IMR-90 (cell line): Measurements from ENCODE around the gene SPAM1. TPM values are rescaled to one million over a fixed set of nuclear protein-coding genes. Genes with fewer than 3 reads are reported as not detected.

Source experiments
- ATAC-seq: fragments of 200-7000 bp; cut with Tn5 transposase; 2 replicates; pipeline ENCODE4 v1.9.1; 2020; ENCODE audit warnings: low read depth, mild to moderate bottlenecking, moderate library complexity
- BruUV-seq: library from RNA; stranded (reverse); fragments of 400-500 nt; replicated peaks from 2 replicates; lab custom pipeline; 2021; lab: Mats Ljungman, UMichigan
- CTCF ChIA-PET: fragments of 300-600 bp; formaldehyde crosslinking; extraction: SDS; loops from one replicate; lab custom pipeline; 2021; ENCODE audit warnings: antibody characterized with exemption; lab: Yijun Ruan, JAX
- POLR2A ChIA-PET: fragments of 300-600 bp; sonication (Branson Sonifier 250); formaldehyde crosslinking; loops from one replicate; lab custom pipeline; 2022; ENCODE audit warnings: antibody characterized with exemption; ENCODE audit not compliant: unreplicated experiment; lab: Charles Lee
- DNase-seq: peaks from one replicate; pipeline ENCODE4 v3.0.0; 2013
- H2AFZ ChIP-seq: replicated peaks from 2 replicates; pipeline ENCODE3; 2013; ENCODE audit warnings: low read length, mild to moderate bottlenecking; ENCODE audit not compliant: poor library complexity
- H2AK5ac ChIP-seq: 2 replicates; pipeline ENCODE4 v1.6.1; 2013; ENCODE audit warnings: low read depth, low read length, inconsistent platforms
- H2AK9ac ChIP-seq: replicated peaks from 2 replicates; pipeline ENCODE3; 2013; ENCODE audit warnings: mild to moderate bottlenecking, low read depth, low read length, moderate library complexity; ENCODE audit not compliant: poor library complexity
- H2BK120ac ChIP-seq: 2 replicates; pipeline ENCODE4 v1.6.1; 2013; ENCODE audit warnings: low read depth, low read length, inconsistent platforms
- H2BK15ac ChIP-seq: 3 replicates; pipeline ENCODE4 v1.6.1; 2013; ENCODE audit warnings: low read depth, low read length, inconsistent platforms
- H2BK20ac ChIP-seq: 2 replicates; pipeline ENCODE4 v1.6.1; 2013; ENCODE audit warnings: low read depth, mild to moderate bottlenecking, inconsistent platforms, low read length, moderate library complexity
- H2BK5ac ChIP-seq: 2 replicates; pipeline ENCODE4 v1.6.1; 2013; ENCODE audit warnings: mild to moderate bottlenecking, low read depth, low read length, inconsistent platforms; ENCODE audit not compliant: poor library complexity, severe bottlenecking
- H3K14ac ChIP-seq: replicated peaks from 2 replicates; pipeline ENCODE4 v1.6.1; 2013; ENCODE audit warnings: low read depth, low read length, inconsistent platforms
- H3K18ac ChIP-seq: 2 replicates; pipeline ENCODE4 v1.6.1; 2013; ENCODE audit warnings: low read depth, low read length, control low read depth
- H3K23ac ChIP-seq: 2 replicates; pipeline ENCODE4 v1.6.1; 2013; ENCODE audit warnings: low read depth, low read length, inconsistent platforms
- H3K27ac ChIP-seq: 2 replicates; pipeline ENCODE4 v1.5.1; 2013; ENCODE audit warnings: mild to moderate bottlenecking, control low read depth, low read length; ENCODE audit not compliant: insufficient read depth
- H3K27me3 ChIP-seq: 2 replicates; pipeline ENCODE4 v1.6.1; 2013; ENCODE audit warnings: low read length; ENCODE audit not compliant: control insufficient read depth, insufficient read depth
- H3K36me3 ChIP-seq: 2 replicates; pipeline ENCODE4 v1.6.1; 2013; ENCODE audit warnings: low read length, mixed read lengths; ENCODE audit not compliant: control insufficient read depth, insufficient read depth
- H3K4ac ChIP-seq: 2 replicates; pipeline ENCODE4 v1.6.1; 2013; ENCODE audit warnings: low read depth, low read length, inconsistent platforms
- H3K4me1 ChIP-seq: 2 replicates; pipeline ENCODE4 v1.6.1; 2013; ENCODE audit warnings: low read length, mixed read lengths; ENCODE audit not compliant: control insufficient read depth, insufficient read depth
- H3K4me2 ChIP-seq: 2 replicates; pipeline ENCODE4 v1.6.1; 2013; ENCODE audit warnings: low read depth, mild to moderate bottlenecking, control low read depth, low read length, moderate library complexity
- H3K4me3 ChIP-seq: 2 replicates; pipeline ENCODE4 v1.5.1; 2013; ENCODE audit warnings: low read depth, mild to moderate bottlenecking, control low read depth, low read length, moderate library complexity; ENCODE audit not compliant: insufficient read depth
- H3K56ac ChIP-seq: 2 replicates; pipeline ENCODE4 v1.6.1; 2013; ENCODE audit warnings: low read length, inconsistent platforms; ENCODE audit not compliant: insufficient read depth; ENCODE audit errors: extremely low read depth
- H3K79me1 ChIP-seq, 2 experiments: 2 replicates each; pipeline ENCODE4 v1.6.1; 2013; ENCODE audit warnings: low read length in 2 of 2, inconsistent platforms in 1 of 2, low read depth in 1 of 2
- H3K9ac ChIP-seq: 2 replicates; pipeline ENCODE4 v1.6.1; 2013; ENCODE audit warnings: low read depth, low read length, control low read depth
- H3K9me1 ChIP-seq: 2 replicates; pipeline ENCODE4 v1.6.1; 2013; ENCODE audit warnings: low read length, inconsistent platforms; ENCODE audit not compliant: insufficient read depth
- H3K9me3 ChIP-seq: 2 replicates; pipeline ENCODE4 v1.6.1; 2013; ENCODE audit warnings: low read length; ENCODE audit not compliant: control insufficient read depth, insufficient read depth
- H4K20me1 ChIP-seq: 2 replicates; pipeline ENCODE4 v1.6.1; 2013; ENCODE audit warnings: low read length, inconsistent platforms; ENCODE audit not compliant: insufficient read depth
- H4K5ac ChIP-seq: 2 replicates; pipeline ENCODE4 v1.6.1; 2013; ENCODE audit warnings: mild to moderate bottlenecking, low read depth, low read length, control low read depth
- H4K8ac ChIP-seq, 2 experiments: 2 replicates each; pipeline ENCODE4 v1.6.1; 2013; ENCODE audit warnings: low read depth in 2 of 2, low read length in 2 of 2, control low read depth in 1 of 2, inconsistent platforms in 1 of 2
- H4K91ac ChIP-seq: 2 replicates; pipeline ENCODE4 v1.6.1; 2013; ENCODE audit warnings: low read depth, low read length, inconsistent platforms; ENCODE audit not compliant: insufficient read depth
- CEBPB ChIP-seq: IDR thresholded peaks from 2 replicates; pipeline ENCODE4 v1.6.1; 2012; ENCODE audit warnings: low read depth, low read length, improper control_type of control experiment
- ELK1 ChIP-seq: fragments of 150-350 bp; IDR thresholded peaks from 2 replicates; pipeline ENCODE4 v1.6.1; 2016; ENCODE audit warnings: low read depth, mild to moderate bottlenecking, low read length, moderate library complexity, borderline replicate concordance
- RCOR1 ChIP-seq: IDR thresholded peaks from 2 replicates; pipeline ENCODE4 v1.6.1; 2012; ENCODE audit warnings: mild to moderate bottlenecking, low read length, improper control_type of control experiment; ENCODE audit not compliant: insufficient replicate concordance
- WGBS, 2 experiments: methylation state at CpG; one replicate each; pipeline versions ENCODE4 v1.1.5 to v1.1.7; 2013; ENCODE audit warnings: missing lambda C conversion rate in 2 of 2; ENCODE audit not compliant: insufficient read length in 1 of 2; ENCODE audit errors: extremely low coverage in 2 of 2; 5-methylcytosine and 5-hydroxymethylcytosine counted together
- dilution Hi-C: fragments of 300-500 bp; cut with HindIII; formaldehyde crosslinking; loops from one replicate; pipeline ENCODE4 v1.14.3; 2018; ENCODE audit warnings: low sequenced_read_pairs; ENCODE audit not compliant: unreplicated experiment
- in situ Hi-C: fragments of 300-500 bp; cut with MboI; formaldehyde crosslinking; loops from 3 replicates; pipeline ENCODE4 v1.14.3; 2019; ENCODE audit warnings: low sequenced_read_pairs, inconsistent platforms, mixed read lengths
- intact Hi-C: fragments of 100-400 bp; cut with micrococcal nuclease; formaldehyde crosslinking; loops from 2 replicates; pipeline ENCODE4 v1.10.0; 2022
- polyA plus RNA-seq, 3 experiments: library from polyadenylated mRNA; depleted of rRNA; stranded (reverse); fragments of >200 nt; gene quantifications; 2 replicates each; pipeline ENCODE4 v1.2.3, GENCODE V29; 2012; ENCODE audit warnings: low replicate concordance in 1 of 3
- total RNA-seq: library from RNA; depleted of rRNA; stranded (reverse); fragments of >200 nt; gene quantifications from 2 replicates; pipeline ENCODE4 v1.2.3, GENCODE V29; 2012
- TF ChIP-seq, protein P1 (sequence below): conservative IDR thresholded peaks from 2 replicates; pipeline ENCODE4 v1.5.1; 2012; ENCODE audit warnings: mild to moderate bottlenecking, low read depth, low read length, improper control_type of control experiment

The SPAM1 gene
- total and polyA plus RNA-seq, 2 of the 4 experiments (the other 2 are of a cell fraction) = not detected

DNA sequence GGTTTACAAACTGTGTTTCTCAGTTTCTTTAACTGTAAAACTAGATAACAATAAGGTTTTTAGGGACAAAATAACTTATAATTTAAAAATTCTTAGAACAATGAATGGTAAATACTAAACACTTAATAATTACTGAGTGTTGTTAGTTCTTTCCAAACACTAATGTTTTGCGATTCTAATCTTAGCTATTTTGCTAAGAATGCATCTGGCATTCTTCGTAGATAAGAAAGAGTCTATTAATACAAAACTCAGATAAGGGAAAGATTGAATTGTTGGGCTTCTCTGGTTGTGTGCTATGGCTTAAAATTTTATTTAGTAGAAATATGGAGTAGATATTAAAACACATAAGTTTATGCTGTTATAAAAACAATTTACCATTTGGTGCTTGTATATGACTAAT, 62.4 kb downstream of the SPAM1 start:
- no peak for DNase-seq
- no peaks in the 10 kb centered on the region for H3K36me3 ChIP-seq
- no peak overlapping the region for H3K4me2 ChIP-seq
- no peak overlapping the region for H2AK5ac ChIP-seq
- no peaks in the 10 kb centered on the region for H3K9me3 ChIP-seq
- no peak overlapping the region for H3K56ac ChIP-seq
- in situ Hi-C loops = no loop called here
- H3K18ac ChIP-seq = no peak overlapping the region
- H3K27ac ChIP-seq = no peak overlapping the region
- CTCF ChIA-PET = no interaction called here
- H3K9ac ChIP-seq = no peak overlapping the region
- no peak overlapping the region for H4K91ac ChIP-seq
- no TSS peak for BruUV-seq
- TF ChIP-seq RCOR1 (no peak), CEBPB (no peak), ELK1 (no peak)
- TF ChIP-seq, protein P1, sequence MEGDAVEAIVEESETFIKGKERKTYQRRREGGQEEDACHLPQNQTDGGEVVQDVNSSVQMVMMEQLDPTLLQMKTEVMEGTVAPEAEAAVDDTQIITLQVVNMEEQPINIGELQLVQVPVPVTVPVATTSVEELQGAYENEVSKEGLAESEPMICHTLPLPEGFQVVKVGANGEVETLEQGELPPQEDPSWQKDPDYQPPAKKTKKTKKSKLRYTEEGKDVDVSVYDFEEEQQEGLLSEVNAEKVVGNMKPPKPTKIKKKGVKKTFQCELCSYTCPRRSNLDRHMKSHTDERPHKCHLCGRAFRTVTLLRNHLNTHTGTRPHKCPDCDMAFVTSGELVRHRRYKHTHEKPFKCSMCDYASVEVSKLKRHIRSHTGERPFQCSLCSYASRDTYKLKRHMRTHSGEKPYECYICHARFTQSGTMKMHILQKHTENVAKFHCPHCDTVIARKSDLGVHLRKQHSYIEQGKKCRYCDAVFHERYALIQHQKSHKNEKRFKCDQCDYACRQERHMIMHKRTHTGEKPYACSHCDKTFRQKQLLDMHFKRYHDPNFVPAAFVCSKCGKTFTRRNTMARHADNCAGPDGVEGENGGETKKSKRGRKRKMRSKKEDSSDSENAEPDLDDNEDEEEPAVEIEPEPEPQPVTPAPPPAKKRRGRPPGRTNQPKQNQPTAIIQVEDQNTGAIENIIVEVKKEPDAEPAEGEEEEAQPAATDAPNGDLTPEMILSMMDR = no peak
- H2BK15ac ChIP-seq = no peak overlapping the region
- H2BK120ac ChIP-seq = no peak overlapping the region
- POLR2A ChIA-PET = no interaction called here
- no peak overlapping the region for H2BK5ac ChIP-seq
- H3K14ac ChIP-seq = no peak overlapping the region
- H4K5ac ChIP-seq = no peak overlapping the region
- intact Hi-C loops = no loop called here
- dilution Hi-C loops = no loop called here
- H2BK20ac ChIP-seq = no peak overlapping the region
- no peak for ATAC-seq
- H3K4ac ChIP-seq = no peak overlapping the region
- H2AK9ac ChIP-seq = no peak overlapping the region
- H3K9me1 ChIP-seq = no peaks in the 10 kb centered on the region
- H4K8ac ChIP-seq = no peak overlapping the region
- no peaks in the 10 kb centered on the region for H3K27me3 ChIP-seq
- H4K20me1 ChIP-seq = no peaks in the 10 kb centered on the region
- H3K4me3 ChIP-seq = no peak overlapping the region
- H2AFZ ChIP-seq = no peak overlapping the region
- H3K79me1 ChIP-seq = no peaks in the 10 kb centered on the region
- no peaks in the 10 kb centered on the region for H3K4me1 ChIP-seq
- no peak overlapping the region for H3K23ac ChIP-seq
- WGBS, 2 experiments = no CpG with 5 or more reads among the region's 2 CpGs
